Endothelial cell of umbilical vein (primary cell): ENCODE measurements around the gene ENPP3. TPM values are rescaled to one million over a fixed set of nuclear protein-coding genes. Genes with fewer than 3 reads are reported as not detected.

Source experiments
- BruUV-seq: library from RNA; stranded (reverse); fragments of 400-500 nt; replicated peaks from 2 replicates; lab custom pipeline; 2021; lab: Mats Ljungman, UMichigan
- CTCF ChIA-PET: fragments of 300-600, 350-600 bp; sonication (Branson Sonifier 250); formaldehyde crosslinking; loops from one replicate; lab custom pipeline; 2021; ENCODE audit warnings: antibody characterized with exemption, inconsistent platforms; lab: Charles Lee
- POLR2A ChIA-PET: fragments of 300-600, 350-600 bp; sonication (Branson Sonifier 250); formaldehyde crosslinking; loops from one replicate; lab custom pipeline; 2021; ENCODE audit warnings: antibody characterized with exemption, inconsistent platforms; lab: Charles Lee
- DNase-seq: peaks from one replicate; pipeline ENCODE4 v3.0.0-alpha.2; 2011; ENCODE audit warnings: low read depth, low spot score
- FAIRE-seq: peaks from 2 replicates; lab custom pipeline; 2011; peaks lifted over from hg19 to GRCh38; lab: Jason Lieb, UNC
- H2AFZ ChIP-seq: 2 replicates; pipeline ENCODE4 v1.6.0; 2012; ENCODE audit warnings: low read depth, low read length, control low read depth, inconsistent platforms
- H3K27ac ChIP-seq: 2 replicates; pipeline ENCODE4 v1.5.1; 2011; ENCODE audit warnings: low read depth, mild to moderate bottlenecking, control low read depth, low read length, moderate library complexity; ENCODE audit not compliant: insufficient read depth
- H3K27me3 ChIP-seq, 2 experiments: 2 replicates each; pipeline versions ENCODE4 v1.6.0 to v1.6.1; 2011; ENCODE audit warnings: low read length in 2 of 2, mixed read lengths in 1 of 2; ENCODE audit not compliant: control insufficient read depth in 2 of 2, insufficient read depth in 2 of 2
- H3K36me3 ChIP-seq, 2 experiments: 2 replicates in 1 of 2; 3 replicates in 1 of 2; pipeline ENCODE4 v1.5.1; 2011; ENCODE audit warnings: low read length in 2 of 2, mild to moderate bottlenecking in 1 of 2, moderate library complexity in 1 of 2; ENCODE audit not compliant: control insufficient read depth in 2 of 2, insufficient read depth in 2 of 2; ENCODE audit errors: extremely low read depth in 1 of 2
- H3K4me1 ChIP-seq: 3 replicates; pipeline ENCODE4 v1.5.1; 2011; ENCODE audit warnings: mild to moderate bottlenecking, low read length; ENCODE audit not compliant: control insufficient read depth, insufficient read depth; ENCODE audit errors: extremely low read depth
- H3K4me2 ChIP-seq: 2 replicates; pipeline ENCODE4 v1.6.1; 2011; ENCODE audit warnings: low read length, control low read depth, mixed read lengths; ENCODE audit not compliant: insufficient read depth
- H3K4me3 ChIP-seq, 3 experiments: fragments of 200-600 bp in 1 of 3; sonication (generic), shearing (Covaris generic) in 1 of 3; replicated peaks in 1 of 3; 2 replicates each; pipeline ENCODE4 v1.5.1; 2011 to 2016; ENCODE audit warnings: control low read depth in 3 of 3, low read length in 3 of 3, mild to moderate bottlenecking in 2 of 3, inconsistent platforms in 1 of 3, low read depth in 1 of 3, moderate library complexity in 1 of 3; ENCODE audit not compliant: insufficient read depth in 1 of 3
- H3K79me2 ChIP-seq: 2 replicates; pipeline ENCODE4 v1.6.0; 2012; ENCODE audit warnings: low read length, inconsistent platforms; ENCODE audit not compliant: control insufficient read depth, insufficient read depth
- H3K9ac ChIP-seq: replicated peaks from 2 replicates; pipeline ENCODE3; 2011; ENCODE audit warnings: low read length, control low read depth; ENCODE audit not compliant: insufficient read depth; ENCODE audit errors: extremely low read depth
- H3K9me1 ChIP-seq: replicated peaks from 3 replicates; pipeline ENCODE4 v1.6.0; 2011; ENCODE audit warnings: mild to moderate bottlenecking, low read length; ENCODE audit not compliant: control insufficient read depth, insufficient read depth; ENCODE audit errors: extremely low read depth
- H3K9me3 ChIP-seq: replicated peaks from 2 replicates; pipeline ENCODE4 v1.5.1; 2012; ENCODE audit warnings: low read length, inconsistent platforms; ENCODE audit not compliant: control insufficient read depth, insufficient read depth
- H4K20me1 ChIP-seq: replicated peaks from 2 replicates; pipeline ENCODE3; 2011; ENCODE audit warnings: mild to moderate bottlenecking, low read length; ENCODE audit not compliant: control insufficient read depth, insufficient read depth; ENCODE audit errors: extremely low read depth
- CTCF ChIP-seq, 2 donors: IDR thresholded peaks; 1 replicate in 1 of 2; 2 replicates in 1 of 2; pipeline ENCODE4 v1.5.1; 2011; ENCODE audit warnings: low read length in 2 of 2, mild to moderate bottlenecking in 2 of 2, moderate library complexity in 2 of 2, control low read depth in 1 of 2, inconsistent platforms in 1 of 2, low read depth in 1 of 2; ENCODE audit not compliant: insufficient read depth in 1 of 2; ENCODE audit errors: extremely low read depth in 1 of 2
- EZH2 ChIP-seq: IDR thresholded peaks from 2 replicates; pipeline ENCODE4 v1.6.1; 2012; ENCODE audit warnings: borderline replicate concordance, low read depth, mild to moderate bottlenecking, moderate library complexity, low read length, inconsistent platforms; ENCODE audit not compliant: severe bottlenecking
- FOS ChIP-seq: IDR thresholded peaks from 2 replicates; pipeline ENCODE4 v1.6.1; 2011; ENCODE audit warnings: mild to moderate bottlenecking, low read length, moderate library complexity, borderline replicate concordance; ENCODE audit not compliant: insufficient read depth
- JUN ChIP-seq: IDR thresholded peaks from 2 replicates; pipeline ENCODE4 v1.6.1; 2011; ENCODE audit warnings: borderline replicate concordance, low read depth; ENCODE audit not compliant: insufficient read length, insufficient read depth
- POLR2AphosphoS5 ChIP-seq: IDR thresholded peaks from 2 replicates; pipeline ENCODE4 v1.6.1; 2012; ENCODE audit warnings: low read depth, mild to moderate bottlenecking, control low read depth, low read length, moderate library complexity; ENCODE audit not compliant: insufficient read depth
- dilution Hi-C: fragments of 300-500 bp; cut with MboI; formaldehyde crosslinking; loops from one replicate; pipeline ENCODE4 v1.15.0; 2019; ENCODE audit warnings: low sequenced_read_pairs; ENCODE audit not compliant: extremely low pct_ligation_motif_present
- intact Hi-C: fragments of 100-400 bp; cut with micrococcal nuclease; formaldehyde crosslinking; loops from one replicate; pipeline ENCODE4 v1.10.0; 2022
- polyA plus RNA-seq, 4 experiments: library from polyadenylated mRNA; depleted of rRNA in 3 of 4; stranded (reverse) in 3 of 4; unstranded in 1 of 4; fragments of >200 nt; gene quantifications; 2 replicates each; pipeline versions ENCODE4 v1.2.1 to v1.2.3, GENCODE V29; 2011 to 2012; ENCODE audit warnings: missing spikeins in 1 of 4
- total RNA-seq: library from RNA; stranded (reverse); gene quantifications from 2 replicates; pipeline ENCODE4 v1.2.3, GENCODE V29; 2021
- TF ChIP-seq, protein P1 (sequence below): IDR thresholded peaks from 2 replicates; pipeline ENCODE4 v1.6.1; 2011; ENCODE audit not compliant: insufficient read depth, insufficient read length

ENPP3 gene
- total and polyA plus RNA-seq, 2 donors (not counting 3 experiments of a cell fraction or from before 2014, with no cell fraction given) = not detected

- Histone ChIP-seq H3K9me1 (no peaks in the 10 kb centered on the region), H3K9ac (no peak overlapping the region), H3K27me3 (no peaks in the 10 kb centered on the region), H3K4me2 (no peak overlapping the region), H4K20me1 (no peaks in the 10 kb centered on the region), H3K9me3 (no peaks in the 10 kb centered on the region), H3K27ac (no peak overlapping the region), H3K4me3 (no peak overlapping the region), H2AFZ (no peak overlapping the region), H3K79me2 (no peaks in the 10 kb centered on the region), H3K36me3 (no peaks in the 10 kb centered on the region), H3K4me1 (no peaks in the 10 kb centered on the region)
- no TSS peak for BruUV-seq
- TF ChIP-seq EZH2 = no peak
- no peak for TF ChIP-seq FOS
- TF ChIP-seq, protein P1, sequence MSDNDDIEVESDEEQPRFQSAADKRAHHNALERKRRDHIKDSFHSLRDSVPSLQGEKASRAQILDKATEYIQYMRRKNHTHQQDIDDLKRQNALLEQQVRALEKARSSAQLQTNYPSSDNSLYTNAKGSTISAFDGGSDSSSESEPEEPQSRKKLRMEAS = no peak
- TF ChIP-seq JUN = no peak
- TF ChIP-seq CTCF (IDR thresholded peaks at IDR 0.05; ENCODE audit: extremely low read depth in 1 of 2, insufficient read depth in 1 of 2, low read depth in 1 of 2, low read length in 2 of 2) = no peak
- no peak for TF ChIP-seq POLR2AphosphoS5
- intact Hi-C loops (no loop called here), dilution Hi-C loops (no loop called here)
- CTCF ChIA-PET = no interaction called here
- FAIRE-seq (no peak), DNase-seq (no peak)
- POLR2A ChIA-PET = no interaction called here
These were observed 54.9 kb downstream of the ENPP3 start for GRCh38 chr6:131692031-131692430.
